HG03571 (cell line): Measurements from ENCODE around the gene FOXP1.
"Not testable (repeated sequence)": the region's sequence is repeated elsewhere in the genome, so short reads cannot be mapped to it uniquely, and the experiment has no call there.

Experiments used
- ATAC-seq: cut with Tn5 transposase; IDR thresholded peaks from one replicate; pipeline ENCODE4 v1.9.1; 2021; ENCODE audit not compliant: unreplicated experiment

FOXP1 gene

DNA sequence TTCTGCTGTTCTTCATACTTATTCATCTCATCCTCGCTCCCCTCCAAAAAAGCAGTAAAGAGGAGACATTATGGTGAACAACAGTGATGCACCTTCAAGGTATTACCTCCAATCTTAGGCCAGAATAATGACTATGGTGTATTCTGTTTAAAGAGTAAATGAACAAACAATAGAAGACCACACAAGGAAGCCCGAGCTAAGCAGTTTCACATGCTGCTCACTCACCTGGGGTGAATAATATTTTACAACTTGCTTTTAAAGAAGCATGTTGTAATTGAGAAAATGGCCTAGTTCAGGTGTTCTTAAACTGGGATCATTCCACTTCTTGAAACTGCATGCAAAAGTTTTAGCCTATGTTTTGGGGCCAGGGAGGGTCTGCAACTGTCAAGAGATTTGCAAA is 581.2 kb downstream of the FOXP1 start:
- no peak for ATAC-seq

DNA sequence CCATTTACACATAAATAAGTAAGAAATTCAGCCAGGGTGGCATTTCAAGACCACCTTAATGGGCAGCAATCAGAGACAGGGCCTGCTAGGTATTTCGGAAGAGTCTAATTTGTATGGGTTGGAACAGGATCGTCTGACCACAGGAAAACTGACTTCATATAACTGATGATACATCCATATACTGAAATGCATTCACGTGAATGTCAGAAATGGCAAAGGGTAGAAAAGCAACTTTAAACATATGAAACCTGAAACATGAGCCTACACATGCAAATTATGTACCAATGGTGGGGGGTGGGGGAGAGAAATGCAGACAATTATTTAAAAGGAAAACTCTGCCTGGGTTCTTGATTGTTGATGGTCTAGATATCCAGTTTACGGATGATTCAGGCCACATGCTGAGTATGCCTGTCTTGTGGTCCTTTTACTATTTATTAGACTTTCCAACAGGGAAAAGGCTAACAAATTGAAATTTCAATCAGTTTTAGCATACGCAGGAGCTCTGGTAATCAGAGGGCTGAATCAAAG is 582.2 kb downstream of the FOXP1 start:
- ATAC-seq = no peak

DNA sequence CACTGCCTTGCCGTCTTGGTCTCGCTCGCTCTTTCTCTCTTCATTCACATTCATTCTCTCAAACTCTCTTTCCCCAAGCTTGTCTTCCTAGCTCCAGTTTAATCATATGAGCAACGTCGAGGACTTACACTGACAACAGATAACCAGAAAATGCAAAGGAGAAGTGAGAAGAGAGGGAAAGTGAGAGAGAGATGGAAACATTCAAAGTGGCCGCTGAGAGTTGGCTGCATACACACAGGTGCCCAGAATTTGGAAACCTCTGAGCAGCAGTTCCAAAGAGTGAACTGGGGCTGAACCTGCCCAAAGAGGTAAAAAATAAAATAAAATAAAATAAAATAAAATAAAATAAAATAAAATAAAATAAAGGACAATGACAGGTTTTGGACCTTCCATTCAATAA is 583.0 kb downstream of the FOXP1 start:
- ATAC-seq = no peak

DNA sequence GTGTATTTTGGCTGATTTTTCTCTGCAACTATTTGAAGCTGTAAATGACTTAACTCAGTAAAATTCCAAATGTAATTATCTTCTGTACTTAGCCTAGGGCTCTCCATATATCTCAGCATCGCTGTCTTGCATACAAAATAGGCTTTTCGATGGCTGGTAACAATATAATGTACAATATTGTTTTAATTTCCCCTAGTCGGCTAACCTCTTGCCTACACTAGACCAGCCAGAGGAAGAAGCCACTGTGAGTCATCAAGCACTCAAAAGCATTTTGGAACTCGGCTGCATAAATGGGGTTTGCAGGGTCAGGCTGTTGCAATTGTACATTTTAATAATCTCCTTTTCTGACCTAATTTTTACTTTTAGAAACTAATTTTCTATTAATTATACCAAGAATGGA is 583.8 kb downstream of the FOXP1 start:
- ATAC-seq = no peak

DNA sequence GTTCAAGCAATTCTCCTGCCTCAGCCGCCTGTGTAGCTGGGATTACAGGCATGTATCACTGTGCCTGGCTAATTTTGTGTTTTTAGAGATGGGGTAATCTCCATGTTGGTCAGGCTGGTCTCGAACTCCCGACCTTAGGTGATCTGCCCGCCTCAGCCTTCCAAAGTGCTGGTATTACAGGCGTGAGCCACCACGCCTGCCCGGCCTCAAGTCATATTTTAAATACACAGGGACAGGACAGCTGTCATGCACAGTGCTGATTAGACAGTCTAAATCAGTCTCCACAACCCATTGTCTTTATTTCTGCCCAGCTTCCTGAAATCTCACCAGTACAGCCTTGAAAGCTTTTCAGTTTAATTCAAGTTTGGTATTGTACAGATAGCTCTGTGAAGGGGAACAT is 587.4 kb downstream of the FOXP1 start:
- ATAC-seq = no peak

DNA sequence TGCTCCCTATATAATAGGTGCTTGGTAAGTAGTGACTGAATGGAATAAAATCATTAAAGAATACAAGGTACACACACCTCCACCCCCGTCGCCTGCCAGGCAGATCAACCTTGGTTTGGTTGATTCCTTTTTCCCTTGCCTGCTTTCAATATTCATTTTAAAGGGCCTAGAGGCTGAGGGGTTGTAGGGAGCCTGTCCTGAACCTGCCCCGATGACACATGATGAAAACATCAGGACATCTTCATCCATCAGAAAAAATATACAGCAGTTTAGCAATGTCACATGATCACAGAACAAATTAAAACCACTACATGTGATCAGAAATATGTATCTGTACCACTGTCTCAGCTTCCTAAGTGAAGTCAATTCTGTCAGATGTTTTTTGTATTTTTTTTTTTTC is 588.9 kb downstream of the FOXP1 start:
- no peak for ATAC-seq

DNA sequence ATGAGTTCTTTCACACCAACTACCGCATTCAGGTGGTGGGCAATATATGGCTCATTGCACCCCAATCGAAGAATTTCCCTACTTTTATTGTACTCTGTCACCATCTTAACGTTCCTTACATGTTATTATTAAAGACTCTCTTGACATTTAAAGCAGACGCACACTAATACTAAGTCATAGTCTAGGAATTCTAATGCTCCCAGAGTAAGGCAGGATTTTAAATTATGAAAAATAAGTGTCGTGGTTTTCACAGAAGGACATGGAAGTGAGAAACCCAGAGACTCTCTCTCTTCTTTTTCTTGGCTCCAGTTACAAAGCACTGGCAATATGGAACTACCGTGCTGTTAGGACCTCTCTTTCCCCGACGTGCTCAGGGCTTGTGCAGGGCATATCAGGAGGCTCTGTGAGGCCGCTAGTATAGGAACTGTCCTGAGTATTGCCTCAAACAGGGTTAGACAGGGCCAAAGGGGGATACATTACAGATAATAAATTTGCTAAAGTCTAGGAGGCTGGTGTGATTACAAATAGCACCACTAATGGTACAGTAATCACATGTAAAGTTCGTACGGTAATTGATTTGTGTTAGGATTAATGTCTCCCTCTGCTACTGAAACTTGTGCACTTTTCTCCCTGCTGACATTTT is 590.8 kb downstream of the FOXP1 start:
- no peak for ATAC-seq

DNA sequence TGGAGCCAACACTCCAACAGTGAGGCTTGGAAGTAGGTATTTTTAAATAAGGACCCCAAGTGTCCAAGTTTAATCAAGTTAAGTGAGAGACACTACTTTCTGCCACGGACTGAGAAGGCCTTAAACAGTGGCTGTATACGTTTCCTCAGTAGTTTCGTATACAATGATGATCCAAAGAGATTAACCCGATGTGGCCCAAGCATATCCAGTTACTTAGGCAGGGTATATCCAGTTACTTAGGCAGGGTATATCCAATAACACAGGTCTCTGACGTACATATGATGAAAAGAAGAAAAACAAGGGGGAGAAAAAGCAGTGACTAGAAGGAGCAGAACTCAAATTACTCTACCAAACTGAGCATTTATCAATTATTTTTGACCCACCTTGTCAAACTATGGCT is 591.4 kb downstream of the FOXP1 start:
- no peak for ATAC-seq

DNA sequence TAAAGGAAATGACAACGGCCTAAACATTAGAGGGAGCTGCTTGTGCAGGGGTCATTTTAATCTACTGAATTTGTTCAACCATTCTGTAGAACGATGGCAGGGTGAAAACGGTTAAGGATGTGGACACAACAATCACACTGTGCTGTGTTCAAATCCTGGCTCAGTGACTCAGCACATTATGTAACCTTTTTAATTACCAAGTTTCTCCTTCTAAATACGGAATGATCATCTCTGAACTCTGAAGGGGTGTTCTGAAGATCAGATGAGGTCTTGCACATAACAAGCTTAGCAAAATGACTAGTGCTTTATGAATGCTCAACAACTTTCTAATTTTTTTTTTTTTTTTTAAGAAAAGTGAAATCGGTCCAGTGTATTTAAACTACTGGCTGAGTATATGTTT is 592.8 kb downstream of the FOXP1 start:
- no peak for ATAC-seq

DNA sequence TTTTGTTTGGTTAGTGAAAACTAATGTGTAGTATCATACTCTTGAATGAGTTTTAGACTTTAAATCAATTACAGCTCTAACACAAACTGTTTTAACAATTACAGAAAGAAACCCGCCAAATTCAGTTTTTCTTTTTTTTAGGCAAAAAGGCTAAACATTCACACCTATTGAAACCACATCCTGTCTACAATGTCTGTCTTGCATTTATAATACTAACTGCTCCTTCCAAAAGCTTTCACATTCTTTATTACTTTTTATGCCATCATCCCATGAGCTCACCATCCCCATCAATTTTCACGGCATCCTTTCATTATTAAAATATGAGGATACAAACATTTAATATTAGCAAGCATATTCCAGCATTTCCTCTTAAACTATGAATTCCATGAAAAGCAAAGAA is 593.3 kb downstream of the FOXP1 start:
- ATAC-seq = no peak

DNA sequence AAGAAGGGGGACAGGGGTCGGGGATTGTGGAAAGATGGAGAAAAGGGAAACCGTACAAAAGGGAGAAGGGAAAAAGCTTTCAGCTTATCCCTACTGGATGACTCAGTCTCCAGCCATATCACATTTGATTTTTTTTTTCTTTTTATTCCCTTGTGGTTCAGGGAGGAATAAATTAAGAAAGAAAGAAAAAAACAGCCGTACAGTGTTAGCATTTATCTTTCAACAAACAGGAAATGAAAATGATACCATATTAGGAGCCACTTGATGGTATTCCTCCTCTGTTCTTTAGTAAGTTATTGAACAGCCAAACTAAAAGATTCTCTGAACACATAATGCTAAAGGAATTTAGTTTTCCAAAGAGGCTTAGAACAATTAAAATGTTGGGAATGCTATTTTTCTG is 594.4 kb downstream of the FOXP1 start:
- no peak for ATAC-seq

DNA sequence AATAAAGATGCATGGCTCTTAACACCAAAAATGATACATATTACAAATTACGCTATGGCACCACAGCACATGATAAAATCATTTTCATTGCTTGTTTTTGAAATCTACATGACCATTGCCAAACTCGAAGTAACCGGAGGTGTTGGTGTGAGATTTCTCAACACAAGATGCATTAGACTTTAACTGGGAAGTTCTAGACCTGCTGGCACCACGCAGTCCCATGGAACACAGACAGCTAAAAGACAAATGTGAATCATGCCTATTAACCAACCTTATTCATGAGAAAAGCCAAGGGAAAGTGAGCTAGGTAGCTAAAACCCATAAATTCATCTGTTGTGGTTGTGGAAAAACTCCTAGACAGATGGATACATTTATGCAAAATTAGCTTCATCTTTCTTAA is 595.4 kb downstream of the FOXP1 start:
- ATAC-seq = no peak

DNA sequence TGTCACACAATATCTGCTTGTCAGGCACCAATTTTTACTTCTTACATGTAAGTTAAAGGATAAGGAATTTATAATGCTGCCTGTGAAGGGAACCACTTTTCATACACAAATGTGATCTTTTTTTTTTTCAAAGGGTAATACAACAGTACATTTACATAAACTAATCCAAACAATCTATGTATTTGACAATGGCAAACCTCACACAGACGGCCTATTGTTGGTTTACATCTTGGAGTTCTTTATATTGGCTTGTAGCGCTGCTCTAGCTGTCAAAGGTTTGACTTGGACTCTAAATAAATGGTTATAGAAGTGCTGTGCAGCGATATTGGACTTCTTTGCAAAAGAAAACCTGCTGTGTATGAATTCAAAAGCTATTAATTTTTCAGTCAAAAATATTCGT is 598.0 kb downstream of the FOXP1 start:
- no peak for ATAC-seq

DNA sequence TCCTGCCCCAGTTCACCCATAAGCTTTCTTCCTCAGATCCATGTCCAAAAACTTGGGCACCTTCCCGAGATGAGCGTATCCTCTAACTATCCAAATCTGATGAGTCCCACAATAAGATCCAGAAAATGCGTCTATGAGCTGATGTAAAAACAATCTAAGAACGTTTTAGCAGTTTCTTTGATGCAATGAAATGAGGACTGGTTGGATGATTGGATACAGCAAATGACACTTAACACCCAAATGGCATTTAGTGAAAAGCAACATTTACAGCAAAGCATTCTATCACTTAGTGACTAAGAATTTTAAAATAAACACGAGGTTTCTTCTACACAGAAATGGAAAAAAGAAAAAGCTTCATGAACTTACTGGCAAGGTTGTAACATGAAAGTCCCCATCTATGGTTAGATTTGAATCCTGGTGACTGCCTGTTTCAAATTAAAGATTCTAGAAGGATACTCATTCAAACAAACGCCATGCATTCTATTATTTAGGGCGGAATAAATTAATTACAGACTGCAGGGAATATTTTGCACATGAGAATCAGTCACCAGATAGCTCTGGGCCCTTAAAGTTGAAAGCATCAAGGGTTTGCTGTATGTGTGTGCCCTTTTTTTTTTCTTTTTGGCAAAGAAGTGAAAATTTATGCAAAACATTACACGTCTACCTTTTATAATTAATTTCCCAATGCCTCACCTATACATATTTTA is 598.6 kb downstream of the FOXP1 start:
- no peak for ATAC-seq

DNA sequence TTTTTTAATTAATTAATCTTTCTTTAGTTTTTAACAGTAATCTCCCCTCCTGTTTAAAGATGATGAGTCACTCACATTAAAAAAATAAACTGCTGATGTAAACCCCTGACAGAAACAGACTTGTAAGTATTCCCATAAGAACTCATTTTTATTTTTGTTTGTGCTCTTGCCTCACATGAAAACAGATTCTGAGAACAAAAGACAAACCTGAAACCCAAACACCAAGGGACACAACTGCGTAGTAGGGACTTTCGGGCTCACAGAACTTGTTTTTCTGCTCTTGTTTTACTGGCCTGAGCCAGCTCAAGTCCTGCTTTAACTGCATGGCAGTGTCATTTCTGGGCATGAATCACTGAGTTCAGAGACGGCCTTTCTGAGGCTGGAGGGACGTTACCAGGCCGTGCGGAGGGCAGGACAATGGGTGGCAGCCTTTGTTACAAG is 600.8 kb downstream of the FOXP1 start:
- ATAC-seq = peak; percentile 64

DNA sequence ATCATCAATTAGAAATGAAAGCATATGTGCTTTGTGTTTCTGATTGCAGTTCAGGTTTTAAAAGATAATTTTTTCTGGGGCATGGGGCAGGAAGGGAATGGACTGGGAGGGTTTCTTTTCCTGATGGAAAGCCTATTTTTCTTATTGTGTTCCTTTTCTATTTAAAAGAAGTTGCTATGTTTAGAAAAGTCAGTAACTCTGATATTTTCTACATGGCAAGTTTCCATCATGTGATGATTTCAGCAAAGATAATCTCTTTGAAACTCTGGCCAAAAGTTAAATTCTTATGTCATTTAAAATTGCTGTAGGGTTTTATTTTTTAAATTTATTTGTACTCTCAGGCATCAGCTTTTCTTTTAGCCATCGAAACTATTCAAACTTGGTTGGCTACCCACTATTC is 601.2 kb downstream of the FOXP1 start:
- no peak for ATAC-seq

DNA sequence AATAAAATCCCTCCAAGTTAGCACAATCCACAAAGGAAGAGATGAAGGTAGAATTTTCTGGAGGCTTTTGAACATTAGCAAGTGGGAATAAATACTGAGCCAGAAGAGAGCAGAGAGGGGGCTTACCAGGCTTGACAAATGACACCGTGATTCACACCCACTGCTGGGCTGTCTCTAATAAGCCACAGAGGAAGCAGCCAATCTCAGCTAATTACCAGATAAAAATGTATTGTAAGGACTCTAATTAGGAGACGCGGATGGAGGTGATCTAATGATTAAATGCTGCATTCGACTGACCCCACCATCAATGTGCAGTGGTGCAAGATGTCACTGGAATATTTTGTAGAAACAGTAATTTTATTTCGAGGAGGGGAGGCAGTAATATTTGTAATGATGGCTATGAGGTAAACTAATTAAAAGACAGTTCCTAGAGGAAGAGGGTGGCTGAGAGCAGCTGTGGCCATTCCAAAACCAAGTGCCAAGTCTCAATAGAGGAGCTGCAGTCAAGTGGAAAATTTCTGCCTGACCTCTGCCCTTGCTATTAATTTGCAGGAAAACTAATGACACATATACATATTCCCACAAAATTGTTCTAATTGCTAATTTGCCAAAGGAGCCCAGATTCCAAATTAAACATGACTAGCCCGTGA is 602.2 kb downstream of the FOXP1 start:
- ATAC-seq = no peak

DNA sequence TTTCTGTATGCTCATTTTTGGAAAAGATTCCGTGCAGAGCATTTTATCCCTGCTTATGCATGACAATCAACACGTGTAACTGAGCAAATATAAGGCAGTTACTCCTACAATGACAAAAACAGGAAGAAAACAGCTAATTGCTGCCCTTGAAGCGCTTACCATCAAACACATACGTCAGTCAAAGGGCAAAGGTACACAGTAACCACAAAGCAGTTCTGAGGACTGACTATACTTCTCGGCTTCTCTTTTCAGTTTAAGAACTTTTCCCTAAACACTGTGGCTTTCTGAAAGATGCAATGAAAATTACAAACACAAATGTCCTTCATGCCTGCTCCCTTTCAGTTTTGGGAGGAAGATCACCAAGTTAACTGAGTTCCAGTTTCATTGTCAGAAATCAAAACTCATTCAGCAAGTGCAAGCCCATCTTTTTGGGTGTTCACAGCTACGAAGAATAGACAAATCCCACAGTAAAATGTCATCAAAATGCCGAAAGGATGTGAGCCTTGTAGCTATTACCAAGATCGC is 602.8 kb downstream of the FOXP1 start:
- ATAC-seq = no peak

DNA sequence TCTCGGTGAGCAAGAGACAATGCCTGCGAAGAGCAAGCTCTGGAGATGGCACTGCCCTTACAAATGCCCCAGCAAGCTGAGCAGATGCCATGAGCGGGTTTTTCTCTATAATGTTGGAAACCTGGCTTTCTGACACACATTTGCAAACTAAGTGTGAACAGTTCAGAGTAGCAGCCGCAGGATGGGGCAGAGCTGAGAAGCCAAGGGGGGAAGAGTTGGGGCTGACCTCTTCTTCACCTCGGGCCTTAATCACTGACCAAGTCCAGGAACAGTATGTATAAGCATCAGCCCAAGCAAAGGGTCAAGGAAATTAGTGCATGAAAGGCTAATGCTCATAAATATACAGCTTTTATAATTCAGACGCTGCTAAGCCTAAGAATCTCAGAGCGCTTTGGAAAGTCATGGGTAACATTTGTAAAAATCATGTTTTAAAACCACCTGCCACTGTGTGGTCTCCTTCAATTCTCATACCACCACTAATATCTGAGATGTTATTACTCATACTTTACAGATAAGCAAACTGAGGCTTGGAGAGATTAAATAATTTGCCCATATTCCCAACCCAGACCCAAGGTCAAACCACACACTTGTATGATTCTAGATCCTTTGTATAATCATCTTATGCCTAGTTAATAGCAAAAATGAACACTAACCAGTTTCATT is 603.4 kb downstream of the FOXP1 start:
- ATAC-seq = no peak

DNA sequence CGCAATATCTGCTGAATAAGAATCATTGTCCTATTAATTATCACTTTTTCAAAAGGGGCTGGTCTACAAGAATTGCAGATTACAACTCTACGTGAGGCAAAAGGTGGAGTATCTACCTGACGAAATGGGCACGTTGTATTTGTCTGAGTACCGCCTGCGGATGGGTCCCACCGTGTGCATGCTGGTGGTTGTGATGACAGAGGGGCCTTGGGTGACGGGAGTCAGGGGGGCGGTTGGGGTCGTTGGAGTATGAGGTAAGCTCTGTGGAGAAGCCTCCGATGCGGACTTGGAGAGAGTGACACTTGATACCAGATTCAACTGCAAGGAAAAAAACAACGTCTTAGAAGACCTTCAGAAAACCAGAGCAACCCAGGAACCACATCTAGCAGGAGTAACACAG is 605.8 kb downstream of the FOXP1 start:
- no peak for ATAC-seq

DNA sequence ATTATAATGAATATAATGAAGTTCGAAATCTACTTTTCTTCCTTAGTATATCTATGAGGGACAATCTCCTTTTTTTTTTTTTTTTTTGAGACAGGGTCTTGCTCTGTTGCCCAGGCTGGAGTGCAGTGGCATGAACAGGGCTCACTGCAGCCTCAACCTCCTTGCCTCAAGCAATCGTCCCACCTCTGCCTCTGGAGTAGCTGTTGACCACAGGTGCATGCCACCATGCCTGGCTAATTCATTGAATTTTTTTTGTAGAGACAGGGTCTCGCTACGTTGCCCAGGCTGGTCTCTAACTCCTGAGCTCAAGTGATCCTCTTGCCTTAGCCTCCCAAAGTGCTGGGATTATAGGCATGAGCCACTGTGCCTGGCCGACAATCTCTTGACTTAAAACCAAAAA is 607.5 kb downstream of the FOXP1 start:
- not testable (repeated sequence) for ATAC-seq
